Measurements from ENCODE around the gene GMDS.

GRCh38 chr6:1621070-1621701 lies 624.2 kb downstream of the GMDS start:
- no peak for TF ChIP-seq CTCF (IDR thresholded peaks at IDR 0.05; ENCODE audit: extremely low read depth in 1 of 2, insufficient read depth in 1 of 2, low read depth in 1 of 2, low read length in 2 of 2)
- no peak for TF ChIP-seq EZH2 (IDR thresholded peaks at IDR 0.05; ENCODE audit: borderline replicate concordance, low read depth, low read length, severe bottlenecking)

Measured in endothelial cell of umbilical vein (primary cell).